GM21526 (cell line): Measurements from ENCODE around the gene FBXL14.
"Not testable (repeated sequence)": the region's sequence is repeated elsewhere in the genome, so short reads cannot be mapped to it uniquely, and the experiment has no call there.

Experiments
- ATAC-seq: cut with Tn5 transposase; IDR thresholded peaks from one replicate; pipeline ENCODE4 v1.9.1; 2021; ENCODE audit warnings: moderate library complexity; ENCODE audit not compliant: unreplicated experiment, low FRiP score

FBXL14 gene

DNA sequence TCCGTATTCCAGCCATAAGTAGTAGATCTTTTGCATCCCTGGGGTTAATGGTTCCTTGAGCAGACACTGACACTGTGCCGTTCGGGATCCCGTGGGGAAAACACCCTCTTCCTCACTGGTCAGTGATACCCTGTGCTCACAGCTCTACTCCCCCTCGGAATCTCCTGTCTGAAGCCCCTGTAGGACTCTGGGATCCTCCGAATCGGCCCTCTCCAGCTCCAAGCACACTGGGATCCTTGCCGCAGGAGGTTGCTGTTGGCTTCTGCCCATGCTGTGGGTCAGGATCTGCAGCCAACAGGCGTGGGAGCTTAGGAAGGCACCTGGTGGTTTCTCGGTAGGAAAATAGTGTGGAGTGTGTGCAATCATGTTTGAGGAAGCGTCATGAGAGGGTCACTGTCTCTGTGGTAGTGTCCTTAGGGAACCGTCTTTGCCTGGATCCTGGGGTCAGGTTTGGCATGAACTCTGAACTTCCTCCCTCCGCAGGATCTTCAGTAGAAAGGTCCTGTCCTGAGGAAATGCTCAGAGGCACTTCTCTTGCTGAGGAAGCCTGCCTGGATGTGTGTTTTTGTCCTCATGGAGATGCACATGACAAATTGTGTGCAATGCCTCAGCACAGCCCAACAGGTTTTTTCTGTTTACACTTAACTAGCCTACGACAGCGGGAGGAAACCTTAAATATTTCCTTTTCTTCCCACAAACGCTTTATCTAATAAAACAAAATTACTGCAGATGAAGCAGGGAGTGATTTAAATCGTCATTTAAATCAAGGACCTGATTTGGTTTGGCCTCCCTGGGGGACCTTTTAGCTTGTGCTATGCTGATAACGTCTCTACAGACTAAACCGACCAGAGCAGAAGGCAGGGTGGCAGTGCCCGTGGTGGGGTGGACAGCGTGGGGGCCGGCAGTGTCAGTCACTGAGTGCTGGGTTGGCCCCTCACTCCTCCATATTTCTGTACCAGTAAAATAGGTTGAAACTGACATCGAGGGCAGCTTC, 18.7 kb downstream of the FBXL14 start:
- ATAC-seq, result no peak

DNA sequence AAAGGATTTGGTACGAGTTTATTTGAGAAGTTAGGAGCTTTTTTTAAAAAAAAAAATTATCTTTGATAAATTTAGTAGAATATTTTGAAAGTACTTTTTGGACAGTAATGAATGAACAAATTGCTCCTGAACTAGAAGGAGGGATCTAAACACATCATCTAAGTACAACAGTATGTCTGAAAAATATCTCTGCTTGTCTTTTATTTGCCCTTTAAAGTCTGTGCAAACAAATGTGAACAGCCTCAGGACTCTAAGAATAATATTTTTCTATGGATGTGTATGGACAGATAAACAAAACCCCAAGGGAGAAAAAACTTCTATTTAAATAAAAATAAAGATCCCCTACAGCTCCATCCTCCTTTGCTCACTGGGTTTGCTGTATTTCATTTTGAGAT, 19.5 kb downstream of the FBXL14 start:
- no peak for ATAC-seq

DNA sequence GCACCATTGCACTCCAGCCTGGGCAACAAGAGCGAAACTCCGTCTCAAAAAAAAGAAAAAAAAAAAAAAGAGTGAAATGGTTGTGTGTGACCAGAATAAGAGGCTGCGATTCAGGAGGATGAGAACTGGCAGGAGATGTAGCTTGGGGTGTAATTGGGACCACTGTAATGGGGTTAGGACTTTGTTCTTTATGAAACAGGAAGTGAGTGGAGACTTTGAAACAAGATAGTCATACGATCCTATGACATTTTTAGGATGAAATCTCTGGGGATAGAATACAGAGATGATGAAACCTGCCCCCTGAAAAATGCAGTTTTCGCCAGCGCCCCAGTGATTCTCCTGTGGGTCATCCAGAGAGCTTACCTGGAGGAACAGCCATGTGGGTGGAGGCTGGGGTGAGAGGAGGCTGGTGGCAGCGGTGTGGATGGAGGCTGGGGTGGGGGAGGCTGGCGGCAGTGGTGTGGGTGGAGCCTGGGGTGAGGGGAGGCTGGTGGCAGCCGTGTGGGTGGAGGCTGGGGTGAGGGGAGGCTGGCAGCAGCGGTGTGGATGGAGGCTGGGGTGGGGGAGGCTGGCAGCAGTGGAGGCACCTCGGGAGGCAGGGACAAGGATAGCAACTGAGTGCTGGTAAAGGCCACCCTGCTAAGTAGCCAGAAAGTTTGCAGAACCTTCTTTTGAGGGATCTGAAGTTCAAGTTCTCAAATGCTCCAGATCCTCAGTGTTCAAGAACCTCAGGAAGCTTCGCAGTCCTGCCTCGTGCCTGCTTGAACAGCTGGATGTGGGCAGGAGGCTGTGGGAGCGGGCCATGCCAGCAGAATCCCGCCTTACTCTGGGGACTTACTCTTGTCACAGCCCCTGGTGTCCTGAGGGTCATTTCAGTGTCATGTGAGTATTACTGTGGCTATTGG, 20.2 kb downstream of the FBXL14 start:
- no peak for ATAC-seq

DNA sequence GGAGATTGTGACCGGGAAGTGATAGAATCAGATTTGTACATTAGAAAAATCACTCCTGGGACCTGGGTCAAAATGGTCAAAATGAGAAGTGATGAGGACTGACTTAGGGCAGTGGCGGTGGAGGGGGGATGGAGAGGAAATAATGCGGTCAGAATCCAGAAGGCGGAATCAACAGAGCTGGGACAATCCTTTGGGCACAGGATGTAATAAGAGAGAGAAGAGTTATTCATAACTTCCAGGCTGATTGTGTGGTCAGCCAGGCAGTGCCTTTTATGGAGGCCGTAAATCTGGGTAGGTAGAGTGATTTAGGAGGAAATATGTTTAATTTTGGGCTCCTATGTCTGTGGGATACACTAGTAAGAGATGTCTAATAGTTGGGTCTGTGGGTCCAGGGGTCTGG, 21.6 kb downstream of the FBXL14 start:
- no peak for ATAC-seq

DNA sequence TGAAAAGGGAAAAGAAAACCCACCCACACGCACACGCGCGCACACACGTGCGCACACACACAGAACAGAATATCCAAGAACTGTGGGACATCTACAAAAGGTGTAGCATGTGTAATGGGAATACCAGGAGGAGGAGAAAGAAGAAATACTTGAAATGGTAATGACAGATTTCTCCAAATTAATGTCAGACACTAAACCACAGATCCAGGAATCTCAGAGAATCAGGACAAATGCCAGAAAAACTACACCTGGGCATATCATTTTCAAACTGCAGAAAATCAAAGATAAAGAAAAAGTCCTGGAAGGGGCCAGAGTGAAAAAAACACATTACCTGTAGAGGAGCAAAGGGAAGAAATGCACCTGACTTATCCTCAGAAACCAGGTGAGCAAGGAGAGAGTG, 26.5 kb downstream of the FBXL14 start:
- no peak for ATAC-seq

DNA sequence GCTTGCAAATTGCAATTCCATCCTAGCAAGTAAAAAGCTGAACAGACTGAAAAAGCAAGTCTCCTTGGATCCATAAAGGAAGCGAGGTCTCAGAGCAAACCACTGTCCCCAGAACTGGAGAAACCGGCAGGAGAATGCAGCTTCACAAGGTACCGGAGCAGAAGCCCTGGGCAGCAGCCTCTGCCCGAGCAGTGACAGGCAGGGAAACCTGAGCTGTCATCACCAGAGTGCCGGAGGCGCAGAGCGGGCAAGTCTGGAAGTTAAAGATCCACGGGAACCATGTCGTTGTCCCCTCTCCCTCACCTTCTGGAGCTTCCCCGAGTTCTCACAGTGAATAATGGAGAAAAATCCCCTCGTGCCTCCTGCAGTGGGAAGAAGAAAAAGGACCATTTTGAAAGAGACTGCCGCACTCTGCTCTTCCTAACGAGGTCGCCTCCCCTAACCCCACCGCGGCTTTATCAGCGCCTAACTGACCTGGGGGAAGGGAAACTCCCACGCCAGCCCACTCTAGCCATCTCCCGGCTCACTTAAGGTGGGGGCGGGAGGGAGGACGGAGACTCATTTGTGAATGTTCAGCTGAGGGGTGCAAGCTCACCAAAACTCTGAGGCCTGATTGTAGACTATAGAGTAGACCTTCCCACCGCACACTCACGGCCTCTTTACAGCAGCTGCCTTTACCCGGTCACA, 27.8 kb downstream of the FBXL14 start:
- ATAC-seq, result no peak

DNA sequence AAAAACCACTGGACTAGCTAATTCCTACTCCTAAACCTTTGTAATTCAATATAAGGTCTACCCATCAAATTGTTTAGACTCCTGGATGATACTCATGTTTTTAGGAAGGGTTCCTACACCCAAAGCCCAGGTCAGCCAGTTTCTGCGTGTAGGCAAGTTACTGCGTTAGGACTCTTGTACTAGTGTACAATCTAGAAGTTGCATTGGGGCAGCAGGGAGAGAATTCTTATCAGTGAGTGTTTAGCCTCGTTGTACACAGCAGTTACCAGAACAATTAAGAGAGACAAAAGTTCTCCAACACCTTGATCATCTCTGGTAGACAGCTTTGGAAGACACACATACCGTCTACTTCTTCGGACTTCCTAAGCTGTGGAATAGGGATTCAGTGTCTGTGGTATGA, 29.2 kb downstream of the FBXL14 start:
- ATAC-seq, result no peak

DNA sequence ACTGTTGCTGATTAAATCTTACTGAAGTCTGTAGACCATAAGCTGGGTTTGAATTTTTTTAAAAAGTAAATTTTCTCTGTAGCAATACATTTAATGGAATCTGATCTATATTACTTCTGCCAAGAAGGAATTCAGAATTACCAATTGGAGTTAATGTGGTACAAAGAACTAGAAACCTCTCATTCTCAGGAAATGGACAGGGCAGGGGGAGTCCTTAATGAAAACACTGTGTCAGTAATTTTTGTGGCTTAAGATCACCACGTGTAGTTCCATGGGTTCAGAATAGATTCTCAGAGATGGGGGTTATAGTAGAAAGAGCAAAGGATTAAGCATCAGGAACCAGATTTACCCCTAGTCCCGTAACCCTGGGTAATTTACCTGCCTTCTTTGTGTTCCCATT, 30.3 kb downstream of the FBXL14 start:
- ATAC-seq, result no peak

DNA sequence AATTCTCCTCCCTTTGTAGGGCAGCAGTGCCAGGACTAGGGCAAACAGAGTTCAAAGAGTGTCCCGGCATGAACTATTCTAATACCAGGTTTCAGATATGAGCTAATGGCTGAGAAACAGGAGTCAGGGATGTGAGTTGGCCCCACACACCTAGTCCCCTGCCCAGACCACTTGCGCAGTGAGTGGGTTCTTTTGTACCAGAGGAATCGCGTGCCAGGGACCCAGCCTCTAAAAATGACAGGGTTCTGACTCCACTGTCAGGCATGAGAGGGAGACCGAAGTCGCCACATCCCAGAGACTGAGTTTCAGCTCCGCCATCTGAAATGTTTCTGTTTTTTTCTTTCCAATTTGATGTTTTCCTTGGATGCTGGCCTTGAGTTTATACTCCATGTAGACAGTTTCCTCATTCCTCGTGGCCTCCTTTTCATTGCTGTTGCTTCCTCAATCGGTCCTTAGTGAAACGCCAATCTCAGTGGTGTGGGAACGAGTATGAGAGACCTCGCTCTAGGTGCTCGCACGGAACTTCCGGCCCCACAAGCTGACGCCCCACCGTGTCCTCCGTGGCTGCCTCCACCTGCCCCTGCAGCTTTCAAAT, 31.5 kb downstream of the FBXL14 start:
- ATAC-seq, result no peak

DNA sequence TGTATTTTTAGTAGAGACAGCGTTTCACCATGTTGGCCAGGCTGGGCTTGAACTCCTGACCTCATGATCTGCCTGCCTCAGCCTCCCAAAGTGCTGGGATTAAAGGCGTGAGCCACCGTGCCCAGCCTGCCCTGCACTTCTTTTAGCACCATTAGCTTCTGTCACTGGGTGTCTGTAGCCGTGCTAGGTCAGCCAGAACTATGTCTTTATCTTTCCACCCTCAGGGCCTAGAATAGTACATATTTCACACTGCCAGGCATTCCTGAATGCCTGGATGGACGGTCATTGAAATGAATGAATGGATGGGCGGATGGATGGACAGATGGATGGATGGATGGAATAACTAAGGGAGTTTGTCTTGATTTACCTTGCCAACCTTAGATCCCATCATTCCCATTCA, 33.7 kb downstream of the FBXL14 start:
- no peak for ATAC-seq

DNA sequence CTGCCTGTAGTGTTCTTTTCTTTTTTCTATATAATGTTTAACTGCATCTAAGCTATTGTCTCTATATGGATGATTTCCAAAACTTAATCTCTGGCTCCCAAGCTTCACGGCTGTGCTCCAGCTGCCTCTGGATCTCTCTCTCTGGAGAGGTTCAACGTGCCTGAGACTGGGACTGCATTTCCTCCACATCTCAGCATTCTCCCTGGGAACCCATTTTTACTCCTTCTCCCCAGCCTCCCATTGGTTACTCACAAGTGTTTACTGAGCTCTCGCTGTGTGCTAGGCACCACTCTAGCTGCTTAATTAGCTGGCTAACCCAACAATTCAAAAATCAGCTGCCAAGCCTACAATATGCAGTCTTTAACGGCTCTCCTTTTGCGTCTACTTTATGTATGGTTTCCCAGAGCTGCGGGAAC, 34.7 kb downstream of the FBXL14 start:
- no peak for ATAC-seq

DNA sequence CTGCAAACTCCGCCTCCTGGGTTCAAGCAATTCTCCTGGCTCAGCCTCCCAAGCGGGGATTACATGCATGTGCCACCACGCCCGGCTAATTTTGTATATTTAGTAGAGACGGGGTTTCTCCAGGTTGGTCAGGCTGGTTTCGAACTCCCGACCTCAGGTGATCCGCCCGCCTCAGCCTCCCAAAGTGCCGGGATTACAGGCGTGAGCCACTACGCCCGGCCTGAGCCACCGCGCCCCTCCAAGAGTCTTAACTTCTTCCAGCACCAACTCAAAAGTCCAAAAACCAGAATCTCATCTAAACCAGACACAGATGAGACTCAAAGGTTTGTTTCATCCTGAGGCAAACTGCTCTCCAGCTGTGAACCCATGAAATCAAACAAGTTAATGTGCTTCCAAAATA, 36.3 kb downstream of the FBXL14 start:
- ATAC-seq, result not testable (repeated sequence)

DNA sequence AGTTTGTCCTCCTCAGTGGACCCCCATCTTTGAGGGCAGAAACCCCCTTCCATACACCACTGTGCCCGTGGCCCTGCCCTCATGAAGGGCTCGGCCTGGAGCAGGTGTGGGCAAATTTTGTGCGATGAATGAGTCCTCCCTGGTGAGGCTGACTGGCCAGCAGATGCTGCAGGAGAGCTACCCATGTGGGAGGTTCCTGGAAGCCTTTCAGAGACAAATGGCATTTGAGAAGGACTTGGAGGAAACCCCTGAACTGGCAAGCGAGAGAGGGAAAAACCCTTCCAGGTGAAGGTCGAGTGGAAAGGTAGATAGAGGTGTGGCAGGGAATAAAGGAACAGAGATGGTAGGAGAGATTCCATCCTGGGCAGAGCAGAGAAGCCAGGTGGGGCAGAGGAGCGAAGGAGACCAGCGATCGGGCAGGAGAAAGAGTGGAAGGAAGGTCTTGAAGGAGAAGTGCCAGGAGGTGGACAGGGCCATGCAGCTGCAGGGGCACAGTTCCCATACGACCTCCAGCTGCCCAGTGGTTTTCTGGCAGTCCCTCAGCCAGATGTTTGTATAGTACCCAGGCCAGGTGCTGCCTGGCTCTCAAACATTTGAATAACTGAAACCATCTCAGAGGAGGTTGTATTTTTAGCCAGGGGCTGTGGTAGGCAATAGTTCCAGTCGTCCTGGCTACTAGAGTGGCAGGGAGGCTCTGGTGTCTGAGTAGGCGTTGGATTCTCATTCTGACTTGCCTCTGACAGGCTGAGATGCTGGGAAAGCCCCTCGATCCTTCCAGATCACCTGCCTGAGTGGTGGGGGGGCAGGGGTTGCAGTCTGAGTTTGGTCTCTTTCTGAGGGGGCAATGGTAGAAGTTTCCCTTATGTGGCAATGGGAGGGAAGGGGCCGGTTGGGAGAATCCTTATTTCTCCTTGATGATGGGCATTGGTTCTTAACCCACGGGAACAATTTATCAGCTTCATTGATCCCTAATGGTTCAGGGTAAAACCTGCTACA, 40.1 kb downstream of the FBXL14 start:
- ATAC-seq, result peak; percentile 90

DNA sequence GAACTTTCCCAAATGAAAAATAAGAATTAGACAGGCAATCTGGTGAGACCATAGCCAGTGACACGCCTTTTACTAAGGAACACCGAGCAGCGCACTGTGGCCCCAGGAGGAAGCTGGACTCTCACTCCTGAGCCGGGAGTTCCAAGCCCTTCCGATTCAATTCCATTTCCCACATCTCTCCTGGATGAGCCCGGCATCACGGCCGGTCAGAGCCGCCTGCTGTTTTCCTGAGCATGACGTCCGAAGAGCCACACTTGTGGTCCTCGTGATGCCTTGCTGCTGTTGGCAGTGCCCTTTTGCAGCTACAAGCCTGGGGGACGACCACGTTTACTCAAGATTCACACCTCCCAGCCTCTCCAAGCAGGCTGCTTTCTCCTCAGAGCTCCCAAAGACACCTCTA, 40.8 kb downstream of the FBXL14 start:
- no peak for ATAC-seq

DNA sequence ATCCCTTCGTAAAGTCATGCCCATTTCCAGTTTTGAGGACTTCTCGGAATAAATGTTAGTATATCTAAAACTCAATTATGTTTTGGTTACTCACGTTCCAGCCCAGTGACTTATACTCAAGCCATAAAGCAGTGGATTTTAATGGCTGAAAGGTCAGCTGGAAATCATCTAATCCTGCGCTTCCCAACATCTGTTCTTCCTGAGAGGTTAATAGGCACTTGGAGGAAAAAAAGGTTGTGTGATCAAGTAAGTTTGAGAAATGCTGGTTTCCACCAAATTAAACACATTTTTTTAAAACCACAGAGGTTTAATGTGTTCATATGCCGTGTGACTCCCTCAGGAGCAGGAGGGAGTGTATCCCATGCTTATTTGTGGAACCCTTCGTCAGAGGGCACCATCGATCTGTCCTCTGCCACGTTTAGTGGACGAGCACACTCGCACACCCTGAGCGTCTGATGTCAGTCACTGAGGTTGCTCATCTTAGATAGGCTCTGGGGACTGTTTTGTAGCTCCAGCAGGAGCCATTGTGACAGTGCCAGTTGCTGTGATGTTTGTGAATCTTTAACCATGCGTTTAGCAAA, 41.4 kb downstream of the FBXL14 start:
- ATAC-seq, result no peak

DNA sequence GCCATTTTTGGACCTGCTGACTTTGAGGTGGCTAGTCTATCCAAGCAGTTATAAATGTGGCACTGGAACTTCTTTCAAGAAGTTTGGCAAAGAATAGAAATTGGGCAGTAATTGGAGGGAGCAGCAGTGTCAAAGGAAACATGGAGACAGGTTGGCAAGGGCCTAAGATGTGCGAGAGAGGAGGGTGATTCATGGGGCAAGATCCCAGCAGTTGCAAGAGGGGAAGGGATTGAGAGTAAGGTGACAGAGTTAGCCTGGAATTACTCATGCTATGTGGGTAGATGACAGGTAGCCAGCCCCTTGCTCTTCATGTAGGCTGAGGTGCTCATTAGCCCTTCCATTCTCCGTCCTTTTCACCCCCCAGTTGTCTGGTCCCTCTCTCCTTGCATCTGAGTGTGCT, 42.2 kb downstream of the FBXL14 start:
- ATAC-seq, result no peak

DNA sequence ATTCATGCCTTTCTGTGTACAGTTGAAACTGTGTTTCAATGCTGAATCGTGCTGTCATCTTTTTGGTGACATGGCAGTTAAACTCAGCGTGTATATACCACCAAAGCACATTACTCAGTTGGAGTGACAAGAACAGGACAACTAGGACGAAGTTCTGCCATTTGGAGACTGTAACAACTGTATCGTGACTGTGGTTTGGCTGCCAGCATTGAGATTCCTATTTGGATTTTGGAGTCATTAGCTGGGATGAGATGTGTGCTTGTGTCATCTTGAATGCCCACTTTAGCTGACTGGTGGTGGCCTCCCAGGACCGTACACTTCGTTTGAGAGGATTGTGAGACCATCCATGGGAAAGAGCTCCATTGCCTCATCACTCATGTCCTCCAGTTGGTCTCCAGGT, 42.9 kb downstream of the FBXL14 start:
- no peak for ATAC-seq

DNA sequence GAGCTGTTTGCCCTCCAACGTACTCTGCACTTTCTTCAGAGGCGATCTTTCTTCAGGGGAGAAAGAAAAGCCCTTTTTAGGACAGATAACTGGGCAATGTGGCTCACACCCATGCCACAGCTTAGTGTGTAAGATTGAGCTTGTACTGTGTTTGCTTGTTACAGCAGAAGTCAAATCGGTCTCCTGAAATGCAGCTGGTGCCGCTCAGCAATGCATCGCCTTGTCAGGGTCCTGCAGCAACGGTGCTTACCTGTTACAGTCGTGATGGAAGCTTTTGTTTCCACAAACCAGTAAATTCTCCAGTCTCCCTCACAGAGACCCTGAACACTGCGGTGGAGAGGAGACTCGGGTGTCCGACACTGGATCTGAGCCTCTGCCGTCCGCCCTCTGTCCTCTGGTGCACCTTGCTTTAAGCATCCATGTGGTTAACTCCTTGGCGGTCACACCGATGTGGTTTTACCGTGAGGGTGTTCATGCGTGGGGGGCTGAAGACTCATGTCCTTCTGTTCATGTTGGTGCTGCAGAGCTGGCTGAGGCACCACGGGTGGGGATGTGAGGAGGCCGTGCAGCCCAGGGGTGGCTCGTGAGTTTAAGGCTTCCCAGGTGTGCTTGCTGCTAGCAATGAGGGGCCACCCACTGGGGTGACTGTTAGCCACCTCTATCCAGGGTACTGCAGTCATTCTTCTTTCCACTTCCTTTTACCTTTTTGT, 47.3 kb downstream of the FBXL14 start:
- no peak for ATAC-seq
